Epithelial cell of esophagus (primary cell): ENCODE results near the gene POU2AF1.

ENCODE experiments used
- DNase-seq: peaks from one replicate; pipeline ENCODE4 v3.0.0; 2010; ENCODE audit warnings: low read depth
- H3K4me3 ChIP-seq: 2 replicates; pipeline ENCODE4 v1.5.1; 2011; ENCODE audit warnings: mild to moderate bottlenecking, low read length, control low read depth
- CTCF ChIP-seq: IDR thresholded peaks from 2 replicates; pipeline ENCODE4 v1.5.1; 2011; ENCODE audit warnings: low read depth, mild to moderate bottlenecking, low read length, control low read depth, inconsistent platforms; ENCODE audit not compliant: insufficient read depth; ENCODE audit errors: missing control alignments

POU2AF1 gene

GRCh38 chr11:111305876-111306275 lies 73.2 kb downstream of the POU2AF1 start:
- no peak for TF ChIP-seq CTCF
- no peak for DNase-seq
- H3K4me3 ChIP-seq: no peak overlapping the region

DNA sequence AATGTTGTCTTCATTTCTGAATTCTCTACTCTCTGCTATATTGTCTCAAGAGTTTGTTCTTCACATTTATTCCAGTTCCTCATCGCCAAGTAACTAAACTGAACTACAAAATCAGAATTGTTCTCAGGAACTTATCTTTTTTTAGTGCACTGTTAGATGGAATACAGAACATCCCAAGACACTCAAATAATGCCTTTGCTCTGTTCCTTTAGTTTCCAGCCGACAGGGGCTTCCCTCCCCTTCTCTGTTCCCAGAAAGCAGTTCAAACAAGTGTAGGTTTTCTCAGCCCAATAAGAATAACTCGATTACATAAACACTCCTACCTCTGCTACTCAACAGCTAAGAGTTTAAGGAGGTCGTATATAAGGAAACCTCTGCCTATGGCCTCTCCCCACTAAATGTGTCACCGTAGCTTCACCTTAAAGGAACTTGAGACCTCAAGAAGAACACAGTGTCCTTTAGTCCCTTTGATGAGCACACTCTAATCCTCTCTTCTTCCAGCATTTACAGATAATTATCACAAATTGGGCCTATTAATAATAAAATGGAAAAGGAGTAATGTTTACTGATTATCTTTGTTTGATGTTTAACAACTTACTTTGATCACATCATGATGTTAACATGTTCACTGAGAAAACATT lies 73.8 kb downstream of the POU2AF1 start:
- TF ChIP-seq CTCF: no peak
- DNase-seq: no peak
- H3K4me3 ChIP-seq: no peak overlapping the region

DNA sequence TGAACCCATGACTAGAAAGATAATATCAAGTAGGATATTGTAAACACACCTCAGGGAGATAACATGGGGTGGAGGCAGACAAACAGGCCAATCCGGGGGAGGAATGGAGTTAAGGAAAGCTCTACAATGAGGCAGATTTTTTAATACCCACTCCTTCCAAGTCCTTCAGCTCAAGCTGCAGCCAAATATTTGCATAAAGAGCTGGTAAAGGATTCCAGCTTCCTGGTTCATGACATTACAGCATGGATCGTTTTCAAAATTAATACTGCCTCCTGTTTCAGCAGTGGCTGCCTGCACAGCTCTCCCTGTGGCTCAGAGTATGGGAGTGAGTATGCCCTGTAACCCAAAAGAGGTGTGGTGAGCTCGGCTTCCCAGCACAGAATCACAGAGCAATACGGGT lies 75.6 kb downstream of the POU2AF1 start:
- H3K4me3 ChIP-seq: no peak overlapping the region
- DNase-seq: peak; percentile 21
- TF ChIP-seq CTCF: no peak

DNA sequence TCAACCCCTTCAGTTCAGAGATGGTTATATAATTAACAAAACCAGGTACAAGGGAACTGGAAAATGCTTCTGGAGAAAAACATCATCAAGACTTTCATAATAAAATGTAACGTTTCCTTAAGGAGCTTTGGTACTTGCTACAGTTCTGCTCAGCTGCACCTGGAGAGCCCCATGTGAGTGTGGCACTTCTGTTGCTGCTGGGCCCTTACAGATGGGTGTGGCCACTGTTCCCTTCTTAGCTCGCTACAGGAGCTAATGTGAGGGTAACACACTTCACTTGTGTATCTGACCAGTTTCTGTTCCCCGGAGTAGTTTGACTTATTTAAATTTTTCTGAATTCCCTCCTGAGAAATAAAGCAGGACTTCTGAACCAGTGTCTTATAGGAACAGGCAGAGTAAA lies 76.8 kb downstream of the POU2AF1 start:
- DNase-seq: no peak
- H3K4me3 ChIP-seq: no peak overlapping the region
- TF ChIP-seq CTCF: no peak
